ENCODE results near the gene MAGEA2.
"Not testable (repeated sequence)": the region's sequence is repeated elsewhere in the genome, so short reads cannot be mapped to it uniquely, and the experiment has no call there.

MAGEA2 gene

GRCh38 chrX:152706500-152706899 is 47.1 kb downstream of the MAGEA2 start:
- DNase-seq (ENCODE audit: low read depth), result not testable (repeated sequence)

GRCh38 chrX:152700390-152700789 is 53.3 kb downstream of the MAGEA2 start:
- not testable (repeated sequence) for DNase-seq (ENCODE audit: low read depth)
